ENCODE results near the gene PLEK. TPM values are rescaled to one million over a fixed set of nuclear protein-coding genes. Genes with fewer than 3 reads are reported as not detected.

Gene PLEK
- polyA plus RNA-seq, 2 of the 4 experiments (the other 2 are of a cell fraction) = 0.04 TPM; not detected in 1

- Histone ChIP-seq H3K27ac (no peak overlapping the region; a peak in 1 of 6 replicates), H3K4me1 (peaks cover 16% of the 10 kb centered on the region; the same call in 2 of the 3 replicates), H3K9me3 (no peaks in the 10 kb centered on the region), H3K4me2 (no peak overlapping the region), H3K4me3 (no peak overlapping the region)
- WGBS (ENCODE audit: missing lambda C conversion rate) = 84% methylated on average over 1 of the region's 1 CpG
- ATAC-seq (no peak), DNase-seq (ENCODE audit: low read depth in 1 of 2, low spot score in 1 of 2) (no peak), FAIRE-seq (no peak)
- ChIA-PET POLR2A (no interaction called here), CTCF (interaction anchor here (1.1 to 8.1 kb wide), 5 partner anchors 13 to 67 kb away, joined by 3 to 83 read pairs (median 4); partner anchors contain the start of gene PLEK)
- no peak for TF ChIP-seq CHD2 (IDR thresholded peaks at IDR 0.05; ENCODE audit: low read length, partially characterized antibody)
Measured at GRCh38 chr2:68428746-68429145, 63.7 kb downstream of the PLEK start.

GRCh38 chr2:68429311-68429826 is 64.3 kb downstream of the PLEK start:
- H3K4me2 ChIP-seq = no peak overlapping the region
- ATAC-seq (no peak), DNase-seq (ENCODE audit: low read depth in 1 of 2, low spot score in 1 of 2) (no peak), FAIRE-seq (no peak)
- ChIA-PET CTCF (interaction anchor here (1.1 to 8.1 kb wide), 4 partner anchors 13 to 68 kb away, joined by 4 to 83 read pairs (median 4); no protein-coding TSS in a partner anchor), POLR2A (no interaction called here)
- no peak overlapping the region for H3K4me3 ChIP-seq
- H3K27ac ChIP-seq = no peak overlapping the region
- 78% methylated on average over 7 of the region's 7 CpGs for WGBS (ENCODE audit: missing lambda C conversion rate)
- peaks cover 16% of the 10 kb centered on the region; the same call in 2 of the 3 replicates for H3K4me1 ChIP-seq
- H3K9me3 ChIP-seq = no peaks in the 10 kb centered on the region
- TF ChIP-seq HEYL (CRISPR knock-in tag; IDR thresholded peaks at IDR 0.05) (no peak), CEBPB (IDR thresholded peaks at IDR 0.05) (0 out of 4 replicates have a peak, but pooled peaks of 1 of the 2 experiments have one; percentile 4)

GRCh38 chr2:68431316-68431972 is 66.4 kb downstream of the PLEK start:
- ChIA-PET CTCF (interaction anchor here (8.1 kb wide), 1 partner anchor 11 kb away, joined by 83 read pairs; no protein-coding TSS in a partner anchor), POLR2A (no interaction called here)
- FAIRE-seq = no peak
- H3K9me3 ChIP-seq = no peaks in the 10 kb centered on the region
- ATAC-seq = no peak
- 64% methylated on average over 5 of the region's 8 CpGs for WGBS (ENCODE audit: missing lambda C conversion rate)
- peaks cover 16% of the 10 kb centered on the region; the same call in 2 of the 3 replicates for H3K4me1 ChIP-seq
- H3K4me3 ChIP-seq = no peak overlapping the region
- no peak overlapping the region for H3K4me2 ChIP-seq
- no peak for DNase-seq (ENCODE audit: low read depth in 1 of 2, low spot score in 1 of 2)
- no peak overlapping the region for H3K27ac ChIP-seq
- TF ChIP-seq HOXB13 (CRISPR knock-in tag; IDR thresholded peaks at IDR 0.05; ENCODE audit: low read depth) = no peak
- TF ChIP-seq MAFK (IDR thresholded peaks at IDR 0.05; ENCODE audit: partially characterized antibody) = no peak
- TF ChIP-seq MAZ (IDR thresholded peaks at IDR 0.05; ENCODE audit: borderline replicate concordance, low read depth, low read length) = no peak
- TF ChIP-seq JUNB (IDR thresholded peaks at IDR 0.05) = no peak
- TF ChIP-seq E2F6 (IDR thresholded peaks at IDR 0.05; ENCODE audit: borderline replicate concordance, low read depth) = no peak
- no peak for TF ChIP-seq MAX (IDR thresholded peaks at IDR 0.05)
- no peak for TF ChIP-seq CHD2 (IDR thresholded peaks at IDR 0.05; ENCODE audit: low read length, partially characterized antibody)
- no peak for TF ChIP-seq EP300 (IDR thresholded peaks at IDR 0.05)
- no peak for TF ChIP-seq RAD21 (conservative IDR thresholded peaks at IDR 0.05 in 1 of 2, IDR thresholded peaks at IDR 0.05 in 1 of 2)

- FAIRE-seq = no peak
- ChIA-PET CTCF (interaction anchor here (1.6 to 8.1 kb wide), 3 partner anchors 9 to 311 kb away, joined by 3 to 83 read pairs (median 5); no protein-coding TSS in a partner anchor), POLR2A (no interaction called here)
- Histone ChIP-seq H3K4me3 (no peak overlapping the region), H3K4me1 (peaks cover 5% of the 10 kb centered on the region; the same call in 2 of the 3 replicates), H3K27ac (no peak overlapping the region), H3K9me3 (no peaks in the 10 kb centered on the region), H3K4me2 (no peak overlapping the region)
- TF ChIP-seq SREBF2 (IDR thresholded peaks at IDR 0.05) (no peak), HES2 (IDR thresholded peaks at IDR 0.05) (no peak), CHD4 (IDR thresholded peaks at IDR 0.05; ENCODE audit: borderline replicate concordance) (no peak), PHF8 (IDR thresholded peaks at IDR 0.05; ENCODE audit: borderline replicate concordance, low read depth) (no peak), TP53 (CRISPR knock-in tag; IDR thresholded peaks at IDR 0.05) (no peak), PBX3 (IDR thresholded peaks at IDR 0.05) (no peak), CEBPB (IDR thresholded peaks at IDR 0.05) (no peak), EHMT2 (IDR thresholded peaks at IDR 0.05; ENCODE audit: low read depth) (no peak), FOSL2 (IDR thresholded peaks at IDR 0.05) (no peak), FOSL2 (CRISPR knock-in tag; IDR thresholded peaks at IDR 0.05) (no peak), JUNB (IDR thresholded peaks at IDR 0.05) (no peak), E2F6 (IDR thresholded peaks at IDR 0.05; ENCODE audit: borderline replicate concordance, low read depth) (no peak), HDAC2 (IDR thresholded peaks at IDR 0.05) (no peak), HMGXB4 (CRISPR knock-in tag; IDR thresholded peaks at IDR 0.05; ENCODE audit: borderline replicate concordance) (no peak)
- DNase-seq (ENCODE audit: low read depth in 1 of 2, low spot score in 1 of 2) = no peak
- ATAC-seq = no peak
- 54% methylated on average over 11 of the region's 14 CpGs for WGBS (ENCODE audit: missing lambda C conversion rate)
Measured at GRCh38 chr2:68432696-68433658, 67.9 kb downstream of the PLEK start.

All from A549 (cell line).